ENCODE data around the gene CASP8AP2.

GRCh38 chr6:89888138-89888514 is 58.4 kb downstream of the CASP8AP2 start:
- TF ChIP-seq POLR2AphosphoS5 (IDR thresholded peaks at IDR 0.05; ENCODE audit: borderline replicate concordance, low read depth, low read length) (no peak), EZH2 (IDR thresholded peaks at IDR 0.05) (no peak)

Measured in SK-N-MC (cell line).